Measurements from ENCODE around the gene RNLS.
A peak's percentile ranks its signal among the peaks of the same experiment; 100 is the strongest.

The RNLS gene

GRCh38 chr10:88512599-88512998 is 70.5 kb downstream of the RNLS start:
- TF ChIP-seq POLR2A (IDR thresholded peaks at IDR 0.05; ENCODE audit: low read depth, low read length) = no peak
- no peak for TF ChIP-seq TAF1 (IDR thresholded peaks at IDR 0.05; ENCODE audit: borderline replicate concordance, low read depth, low read length)
- FAIRE-seq (no peak), DNase-seq (ENCODE audit: insufficient read length) (no peak)

- no peak for TF ChIP-seq POLR2A (IDR thresholded peaks at IDR 0.05; ENCODE audit: low read depth, low read length)
- TF ChIP-seq POLR2AphosphoS5 (IDR thresholded peaks at IDR 0.05; ENCODE audit: low read depth, low read length) = no peak
- TF ChIP-seq TAF1 (IDR thresholded peaks at IDR 0.05; ENCODE audit: borderline replicate concordance, low read depth, low read length) = no peak
- DNase-seq (ENCODE audit: insufficient read length) = no peak
- FAIRE-seq = no peak
These were observed 74.3 kb downstream of the RNLS start for GRCh38 chr10:88508796-88509195.

GRCh38 chr10:88507826-88508453 is 75.2 kb downstream of the RNLS start:
- DNase-seq (ENCODE audit: insufficient read length) = no peak
- FAIRE-seq = peak; percentile 14
- TF ChIP-seq TAF1 (IDR thresholded peaks at IDR 0.05; ENCODE audit: borderline replicate concordance, low read depth, low read length) (no peak), POLR2AphosphoS5 (IDR thresholded peaks at IDR 0.05; ENCODE audit: low read depth, low read length) (no peak), POLR2A (IDR thresholded peaks at IDR 0.05; ENCODE audit: low read depth, low read length) (no peak)

- FAIRE-seq (no peak), DNase-seq (ENCODE audit: insufficient read length) (no peak)
- TF ChIP-seq TAF1 (IDR thresholded peaks at IDR 0.05; ENCODE audit: borderline replicate concordance, low read depth, low read length) = no peak
- no peak for TF ChIP-seq POLR2A (IDR thresholded peaks at IDR 0.05; ENCODE audit: low read depth, low read length)
- TF ChIP-seq POLR2AphosphoS5 (IDR thresholded peaks at IDR 0.05; ENCODE audit: low read depth, low read length) = no peak
These were observed 75.7 kb downstream of the RNLS start for GRCh38 chr10:88507404-88507803.

- no peak for FAIRE-seq
- no peak for TF ChIP-seq POLR2A (IDR thresholded peaks at IDR 0.05; ENCODE audit: low read depth, low read length)
- no peak for TF ChIP-seq TAF1 (IDR thresholded peaks at IDR 0.05; ENCODE audit: borderline replicate concordance, low read depth, low read length)
- no peak for TF ChIP-seq POLR2AphosphoS5 (IDR thresholded peaks at IDR 0.05; ENCODE audit: low read depth, low read length)
- DNase-seq (ENCODE audit: insufficient read length) = no peak
These were observed 77.4 kb downstream of the RNLS start for GRCh38 chr10:88505680-88506215.

- FAIRE-seq (no peak), DNase-seq (ENCODE audit: insufficient read length) (no peak)
- TF ChIP-seq POLR2AphosphoS5 (IDR thresholded peaks at IDR 0.05; ENCODE audit: low read depth, low read length) = no peak
- TF ChIP-seq TAF1 (IDR thresholded peaks at IDR 0.05; ENCODE audit: borderline replicate concordance, low read depth, low read length) = no peak
- TF ChIP-seq POLR2A (IDR thresholded peaks at IDR 0.05; ENCODE audit: low read depth, low read length) = no peak
These were observed 77.9 kb downstream of the RNLS start for GRCh38 chr10:88505265-88505664.

- TF ChIP-seq POLR2A (IDR thresholded peaks at IDR 0.05; ENCODE audit: low read depth, low read length) (no peak), POLR2AphosphoS5 (IDR thresholded peaks at IDR 0.05; ENCODE audit: low read depth, low read length) (no peak), TAF1 (IDR thresholded peaks at IDR 0.05; ENCODE audit: borderline replicate concordance, low read depth, low read length) (no peak)
- DNase-seq (ENCODE audit: insufficient read length) (no peak), FAIRE-seq (no peak)
These were observed 82.5 kb downstream of the RNLS start for GRCh38 chr10:88500656-88501055.

GRCh38 chr10:88499569-88500470 is 83.3 kb downstream of the RNLS start:
- TF ChIP-seq POLR2AphosphoS5 (IDR thresholded peaks at IDR 0.05; ENCODE audit: low read depth, low read length) (no peak), POLR2A (IDR thresholded peaks at IDR 0.05; ENCODE audit: low read depth, low read length) (no peak), TAF1 (IDR thresholded peaks at IDR 0.05; ENCODE audit: borderline replicate concordance, low read depth, low read length) (no peak)
- FAIRE-seq (no peak), DNase-seq (ENCODE audit: insufficient read length) (no peak)

GRCh38 chr10:88497913-88498312 is 85.2 kb downstream of the RNLS start:
- DNase-seq (ENCODE audit: insufficient read length) = no peak
- no peak for TF ChIP-seq POLR2A (IDR thresholded peaks at IDR 0.05; ENCODE audit: low read depth, low read length)
- no peak for TF ChIP-seq POLR2AphosphoS5 (IDR thresholded peaks at IDR 0.05; ENCODE audit: low read depth, low read length)
- TF ChIP-seq TAF1 (IDR thresholded peaks at IDR 0.05; ENCODE audit: borderline replicate concordance, low read depth, low read length) = no peak
- no peak for FAIRE-seq

GRCh38 chr10:88494537-88494936 is 88.6 kb downstream of the RNLS start:
- no peak for DNase-seq (ENCODE audit: insufficient read length)
- no peak for FAIRE-seq
- TF ChIP-seq POLR2A (IDR thresholded peaks at IDR 0.05; ENCODE audit: low read depth, low read length) (no peak), TAF1 (IDR thresholded peaks at IDR 0.05; ENCODE audit: borderline replicate concordance, low read depth, low read length) (no peak), POLR2AphosphoS5 (IDR thresholded peaks at IDR 0.05; ENCODE audit: low read depth, low read length) (no peak)

- TF ChIP-seq TAF1 (IDR thresholded peaks at IDR 0.05; ENCODE audit: borderline replicate concordance, low read depth, low read length) = no peak
- no peak for TF ChIP-seq POLR2AphosphoS5 (IDR thresholded peaks at IDR 0.05; ENCODE audit: low read depth, low read length)
- TF ChIP-seq POLR2A (IDR thresholded peaks at IDR 0.05; ENCODE audit: low read depth, low read length) = no peak
- DNase-seq (ENCODE audit: insufficient read length) = no peak
- FAIRE-seq = no peak
These were observed 89.2 kb downstream of the RNLS start for GRCh38 chr10:88493691-88494483.
